HL-60 (cell line): ENCODE data around the gene CCDC184.
"Not testable (repeated sequence)": the region's sequence is repeated elsewhere in the genome, so short reads cannot be mapped to it uniquely, and the experiment has no call there.

Experiments used
- DNase-seq, 2 experiments: peaks; one replicate each; pipeline ENCODE4 v3.0.0-alpha.2; 2010 to 2020; ENCODE audit warnings: low read depth in 1 of 2, low spot score in 1 of 2
- H3K27ac ChIP-seq: fragments of 250-450 bp; sonication (Bioruptor Pico); replicated peaks from 2 replicates; pipeline ENCODE4 v1.5.1; 2020; ENCODE audit warnings: mild to moderate bottlenecking, moderate library complexity
- H3K27me3 ChIP-seq: fragments of 250-450 bp; sonication (Bioruptor Pico); 2 replicates; pipeline ENCODE4 v1.5.1; 2021; ENCODE audit warnings: mild to moderate bottlenecking, moderate library complexity; ENCODE audit not compliant: insufficient read depth, poor library complexity, severe bottlenecking
- H3K4me3 ChIP-seq: replicated peaks from 2 replicates; pipeline ENCODE4 v1.5.1; 2011; ENCODE audit warnings: mild to moderate bottlenecking, control low read depth, low read length; ENCODE audit not compliant: insufficient read depth
- CTCF ChIP-seq: IDR thresholded peaks from one replicate; pipeline ENCODE4 v1.5.1; 2011; ENCODE audit warnings: low read length, control low read depth, inconsistent platforms; ENCODE audit not compliant: insufficient read depth
- GABPA ChIP-seq: IDR thresholded peaks from 2 replicates; pipeline ENCODE4 v1.6.1; 2012; ENCODE audit warnings: low read depth
- POLR2AphosphoS5 ChIP-seq: IDR thresholded peaks from 2 replicates; pipeline ENCODE4 v1.6.1; 2012; ENCODE audit warnings: low read depth
- REST ChIP-seq: IDR thresholded peaks from 2 replicates; pipeline ENCODE4 v1.6.1; 2012; ENCODE audit warnings: low read depth; ENCODE audit not compliant: insufficient replicate concordance
- SPI1 ChIP-seq: IDR thresholded peaks from 2 replicates; pipeline ENCODE4 v1.6.1; 2012; ENCODE audit warnings: low read depth, mild to moderate bottlenecking, borderline replicate concordance

The CCDC184 gene

GRCh38 chr12:48145981-48146380, 37.5 kb upstream of the CCDC184 start:
- TF ChIP-seq GABPA (no peak), CTCF (no peak), REST (no peak), POLR2AphosphoS5 (no peak), SPI1 (no peak)
- no peaks in the 10 kb centered on the region for H3K27me3 ChIP-seq
- no peak overlapping the region for H3K27ac ChIP-seq
- no peak for DNase-seq
- no peak overlapping the region for H3K4me3 ChIP-seq

GRCh38 chr12:48151103-48151771, 32.2 kb upstream of the CCDC184 start:
- Histone ChIP-seq H3K4me3 (no peak overlapping the region), H3K27ac (no peak overlapping the region), H3K27me3 (no peaks in the 10 kb centered on the region)
- DNase-seq: no peak
- TF ChIP-seq GABPA (no peak), POLR2AphosphoS5 (no peak), SPI1 (no peak), CTCF (no peak), REST (no peak)

GRCh38 chr12:48155786-48156185, 27.7 kb upstream of the CCDC184 start:
- H3K27ac ChIP-seq, H3K27me3 ChIP-seq, DNase-seq, H3K4me3 ChIP-seq: not testable (repeated sequence)

GRCh38 chr12:48156652-48157017, 26.8 kb upstream of the CCDC184 start:
- TF ChIP-seq CTCF: no peak
- no peak for TF ChIP-seq GABPA
- no peak for TF ChIP-seq POLR2AphosphoS5
- no peak for TF ChIP-seq SPI1
- no peak for TF ChIP-seq REST
- H3K27me3 ChIP-seq: no peaks in the 10 kb centered on the region
- peak overlapping the region; percentile 80 for H3K27ac ChIP-seq
- H3K4me3 ChIP-seq: peak overlapping the region; percentile 95
- DNase-seq: no peak
